AG04450 (cell line): ENCODE results near the gene PIP5K1C. TPM values are rescaled to one million over a fixed set of nuclear protein-coding genes. Genes with fewer than 3 reads are reported as not detected.
"Not testable (repeated sequence)": the region's sequence is repeated elsewhere in the genome, so short reads cannot be mapped to it uniquely, and the experiment has no call there.

Experiments used
- CTCF ChIA-PET: fragments of 300-600, 350-600 bp; formaldehyde crosslinking; extraction: SDS; loops from one replicate; lab custom pipeline; 2022; ENCODE audit warnings: antibody characterized with exemption, inconsistent platforms; lab: Charles Lee
- POLR2A ChIA-PET: fragments of 350-600 bp; formaldehyde crosslinking; extraction: SDS; loops from one replicate; lab custom pipeline; 2021; ENCODE audit warnings: antibody characterized with exemption, inconsistent platforms; lab: Yijun Ruan, JAX
- DNase-seq: peaks from one replicate; pipeline ENCODE4 v3.0.0-alpha.2; 2011; ENCODE audit warnings: low read depth, low spot score
- H3K27ac ChIP-seq: one replicate; pipeline ENCODE4 v1.5.1; 2012; ENCODE audit warnings: low read depth, low read length, control low read depth
- H3K27me3 ChIP-seq: one replicate; pipeline ENCODE4 v1.6.0; 2012; ENCODE audit warnings: low read length; ENCODE audit not compliant: control insufficient read depth, insufficient read depth
- H3K4me3 ChIP-seq: 2 replicates; pipeline ENCODE4 v1.5.1; 2011; ENCODE audit warnings: mild to moderate bottlenecking, low read depth, low read length, control low read depth
- H3K9me3 ChIP-seq: 2 replicates; pipeline ENCODE4 v1.5.1; 2012; ENCODE audit warnings: low read length; ENCODE audit not compliant: control insufficient read depth, insufficient read depth
- CTCF ChIP-seq: IDR thresholded peaks from 2 replicates; pipeline ENCODE4 v1.5.1; 2011; ENCODE audit warnings: low read depth, low read length, control low read depth, inconsistent platforms
- polyA plus RNA-seq: library from polyadenylated mRNA; depleted of rRNA; stranded (reverse); fragments of >200 nt; gene quantifications from 2 replicates; pipeline ENCODE4 v1.2.3, GENCODE V29; 2011; rRNA removed

Gene PIP5K1C
- polyA plus RNA-seq, 1 experiment: 10.3 TPM

GRCh38 chr19:3586707-3587346 lies 113.4 kb downstream of the PIP5K1C start:
- no peak overlapping the region for H3K27ac ChIP-seq
- peaks cover 20% of the 10 kb centered on the region for H3K9me3 ChIP-seq
- CTCF ChIA-PET: interaction anchor here (0.6 to 1.4 kb wide), 3 partner anchors 21 to 1126 kb away, joined by 3 read pairs; no protein-coding TSS in a partner anchor
- H3K4me3 ChIP-seq: no peak overlapping the region
- POLR2A ChIA-PET: no interaction called here
- no peak for TF ChIP-seq CTCF
- DNase-seq: no peak
- H3K27me3 ChIP-seq: peaks cover 8% of the 10 kb centered on the region

GRCh38 chr19:3586127-3586626 lies 114.1 kb downstream of the PIP5K1C start:
- Histone ChIP-seq H3K27ac (no peak overlapping the region), H3K4me3 (no peak overlapping the region), H3K27me3 (peaks cover 8% of the 10 kb centered on the region), H3K9me3 (peaks cover 17% of the 10 kb centered on the region)
- TF ChIP-seq CTCF: peak; percentile 53
- DNase-seq: no peak
- CTCF ChIA-PET: interaction anchor here (0.6 to 1.4 kb wide), 3 partner anchors 22 to 1125 kb away, joined by 3 read pairs; no protein-coding TSS in a partner anchor
- POLR2A ChIA-PET: no interaction called here

- TF ChIP-seq CTCF: no peak
- DNase-seq: no peak
- Histone ChIP-seq H3K9me3 (peaks cover 11% of the 10 kb centered on the region), H3K27ac (no peak within 1 kb of the TSS), H3K4me3 (peak within 1 kb of the TSS; percentile 27), H3K27me3 (peaks cover 8% of the 10 kb centered on the region)
- ChIA-PET CTCF (interaction anchor here (0.7 to 1.4 kb wide), 3 partner anchors 22 to 33 kb away, joined by 3 read pairs; no protein-coding TSS in a partner anchor), POLR2A (no interaction called here)
Measured at GRCh38 chr19:3585301-3586126, 114.8 kb downstream of the PIP5K1C start, which contains the start of gene GIPC3. Gene GIPC3, plus strand, starts transcription at chr19:3585478. Its CDS starts 120 bp downstream, at chr19:3585598.

- H3K27ac ChIP-seq, DNase-seq, H3K4me3 ChIP-seq, H3K27me3 ChIP-seq, POLR2A ChIA-PET, H3K9me3 ChIP-seq: not testable (repeated sequence)
- CTCF ChIA-PET: interaction anchor here (0.7 kb wide), 1 partner anchor 34 kb away, joined by 3 read pairs; no protein-coding TSS in a partner anchor
Measured at GRCh38 chr19:3584036-3584802, 116.0 kb downstream of the PIP5K1C start.

GRCh38 chr19:3581792-3582191 lies 118.5 kb downstream of the PIP5K1C start:
- POLR2A ChIA-PET, H3K9me3 ChIP-seq, H3K4me3 ChIP-seq, H3K27me3 ChIP-seq, DNase-seq, CTCF ChIA-PET, H3K27ac ChIP-seq: not testable (repeated sequence)

Other genes with a start within 250 kb of the PIP5K1C start
- gene SMIM24, start 219.9 kb downstream of the PIP5K1C start, polyA plus RNA-seq: 0.19 TPM in 1 of 2 replicates, not detected in the other
- not detected in 2 replicates for gene SMIM44, start 217.0 kb downstream of the PIP5K1C start, polyA plus RNA-seq
- gene DOHH, start 199.8 kb downstream of the PIP5K1C start, polyA plus RNA-seq: 3.4 and 4.2 TPM in 2 replicates
- gene FZR1, start 194.2 kb downstream of the PIP5K1C start, polyA plus RNA-seq: 21.2 and 31.3 TPM in 2 replicates
- not detected in 2 replicates for gene TEKTIP1, start 161.3 kb downstream of the PIP5K1C start, polyA plus RNA-seq
- 23.7 and 34.7 TPM in 2 replicates for gene MFSD12, start 142.9 kb downstream of the PIP5K1C start, polyA plus RNA-seq
- 30.5 and 36.8 TPM in 2 replicates for gene HMG20B, start 127.5 kb downstream of the PIP5K1C start, polyA plus RNA-seq
- 0.30 and 0.41 TPM in 2 replicates for gene GIPC3, start 115.0 kb downstream of the PIP5K1C start, polyA plus RNA-seq
- gene TBXA2R, start 93.6 kb downstream of the PIP5K1C start, polyA plus RNA-seq: 0.84 and 0.99 TPM in 2 replicates
- 9.3 and 11.2 TPM in 2 replicates for gene CACTIN, start 73.7 kb downstream of the PIP5K1C start, polyA plus RNA-seq
- not detected in 2 replicates for gene TJP3, start 7.9 kb upstream of the PIP5K1C start, polyA plus RNA-seq
- gene APBA3, start 61.2 kb upstream of the PIP5K1C start, polyA plus RNA-seq: 5.4 and 9.9 TPM in 2 replicates
- gene MRPL54, start 62.2 kb upstream of the PIP5K1C start, polyA plus RNA-seq: 31.2 and 36.9 TPM in 2 replicates
- gene RAX2, start 71.8 kb upstream of the PIP5K1C start, polyA plus RNA-seq: not detected in 2 replicates
- not detected in 2 replicates for gene MATK, start 85.9 kb upstream of the PIP5K1C start, polyA plus RNA-seq
- gene ZFR2, start 168.6 kb upstream of the PIP5K1C start, polyA plus RNA-seq: not detected in 2 replicates
- gene ATCAY, start 180.2 kb upstream of the PIP5K1C start, polyA plus RNA-seq: 0.09 and 0.30 TPM in 2 replicates
- not detected in 2 replicates for gene NMRK2, start 232.6 kb upstream of the PIP5K1C start, polyA plus RNA-seq